Adrenal gland (tissue), 12 donors: Measurements from ENCODE around the gene FGF22. TPM values are rescaled to one million over a fixed set of nuclear protein-coding genes. Genes with fewer than 3 reads are reported as not detected.

Experiments
- DNase-seq, 7 donors: peaks; one replicate each; pipeline ENCODE4 v3.0.0-alpha.2; 2019 to 2020
- H3K27ac ChIP-seq, 5 donors: fragments of 200-600 bp; sonication (generic) in 4 of 5; 1 replicate in 3 of 5; 2 replicates in 2 of 5; pipeline versions ENCODE4 v1.5.1 to v1.8.0; 2016 to 2020; ENCODE audit warnings: mild to moderate bottlenecking in 1 of 5
- H3K27me3 ChIP-seq: fragments of 200-600 bp; 2 replicates; pipeline ENCODE4 v1.8.0; 2021
- H3K36me3 ChIP-seq, 2 donors: fragments of 200-600 bp; replicated peaks in 1 of 2; 1 replicate in 1 of 2; 2 replicates in 1 of 2; pipeline versions ENCODE4 v1.5.1 to v1.8.0; 2018 to 2022
- H3K4me1 ChIP-seq, 2 donors: fragments of 200-600 bp; replicated peaks in 1 of 2; 1 replicate in 1 of 2; 2 replicates in 1 of 2; pipeline versions ENCODE4 v1.5.1 to v1.8.0; 2018 to 2021
- H3K4me3 ChIP-seq, 4 donors: fragments of 200-600 bp; sonication (generic) in 3 of 4; one replicate each; pipeline ENCODE4 v1.5.1; 2016 to 2018
- H3K9me3 ChIP-seq, 3 donors: fragments of 200-600 bp; sonication (generic) in 1 of 3; replicated peaks in 1 of 3; 1 replicate in 2 of 3; 2 replicates in 1 of 3; pipeline versions ENCODE4 v1.5.1 to v1.8.0; 2016 to 2021
- POLR2A ChIP-seq, 2 donors: fragments of 450-650 bp; IDR thresholded peaks; one replicate each; pipeline ENCODE4 v1.6.1; 2017; ENCODE audit warnings: antibody characterized with exemption in 2 of 2, mild to moderate bottlenecking in 2 of 2, moderate library complexity in 1 of 2
- WGBS, 4 donors: extraction: QIAGEN DNeasy Blood & Tissue Kit in 2 of 4; methylation state at CpG; one replicate each; pipeline versions ENCODE4 v1.1.5 to v1.1.7; 2013 to 2017; 5-methylcytosine and 5-hydroxymethylcytosine counted together
- intact Hi-C, 2 donors: fragments of 100-400 bp; cut with DNase I; formaldehyde crosslinking; loops; one replicate each; pipeline versions ENCODE4 v1.14.1 to v1.15.0; 2022 to 2023
- polyA plus RNA-seq, 3 donors: library from polyadenylated mRNA; stranded (reverse); fragments of 200-250 nt in 2 of 3; fragments of 350-450 nt in 1 of 3; fragmentation: Illumina TruSeq in 1 of 3; extraction: RNeasy Lipid Tissue Mini Kit (QIAGEN cat#74804) in 1 of 3; gene quantifications; one replicate each; pipeline ENCODE4 v1.2.3, GENCODE V29; 2013 to 2014
- total RNA-seq, 9 donors: library from RNA; depleted of rRNA in 4 of 9; stranded (reverse); fragments of >200 nt in 4 of 9; fragments of 120-200 nt in 1 of 9; fragmentation: NEBNext Ultra II Directional in 1 of 9; extraction: Animal tissue kit (Norgen Biotek cat#: 25700) in 1 of 9; gene quantifications; one replicate each; pipeline versions ENCODE4 v1.1.0 to v1.2.4, GENCODE V29; 2013 to 2023
- TF ChIP-seq, protein P1 (sequence below), 6 experiments: fragments of 450-650 bp in 4 of 6; fragments of 200-600 bp in 2 of 6; sonication (generic) in 1 of 6; IDR thresholded peaks; 1 replicate in 5 of 6; 2 replicates in 1 of 6; pipeline versions ENCODE4 v1.5.1 to v1.8.0; 2016 to 2021; ENCODE audit warnings: antibody characterized with exemption in 6 of 6, mild to moderate bottlenecking in 2 of 6, moderate library complexity in 1 of 6
- donor health status: healthy with polysubstance abuse.
- donor health status: Bipolar disorder and iron deficiency.
- donor health status: DM: yes; HTN: yes; CAD: no.
- donor health status: DM: no; HTN: no; CAD: no.
- donor health status: DM: no; HTN: no; CAD: no.
- donor health status: DM: yes; HTN: yes; CAD: no.

FGF22 gene
- total and polyA plus RNA-seq, 12 donors, result 0.14 to 1.2 (median 0.31) TPM; not detected in 6

DNA sequence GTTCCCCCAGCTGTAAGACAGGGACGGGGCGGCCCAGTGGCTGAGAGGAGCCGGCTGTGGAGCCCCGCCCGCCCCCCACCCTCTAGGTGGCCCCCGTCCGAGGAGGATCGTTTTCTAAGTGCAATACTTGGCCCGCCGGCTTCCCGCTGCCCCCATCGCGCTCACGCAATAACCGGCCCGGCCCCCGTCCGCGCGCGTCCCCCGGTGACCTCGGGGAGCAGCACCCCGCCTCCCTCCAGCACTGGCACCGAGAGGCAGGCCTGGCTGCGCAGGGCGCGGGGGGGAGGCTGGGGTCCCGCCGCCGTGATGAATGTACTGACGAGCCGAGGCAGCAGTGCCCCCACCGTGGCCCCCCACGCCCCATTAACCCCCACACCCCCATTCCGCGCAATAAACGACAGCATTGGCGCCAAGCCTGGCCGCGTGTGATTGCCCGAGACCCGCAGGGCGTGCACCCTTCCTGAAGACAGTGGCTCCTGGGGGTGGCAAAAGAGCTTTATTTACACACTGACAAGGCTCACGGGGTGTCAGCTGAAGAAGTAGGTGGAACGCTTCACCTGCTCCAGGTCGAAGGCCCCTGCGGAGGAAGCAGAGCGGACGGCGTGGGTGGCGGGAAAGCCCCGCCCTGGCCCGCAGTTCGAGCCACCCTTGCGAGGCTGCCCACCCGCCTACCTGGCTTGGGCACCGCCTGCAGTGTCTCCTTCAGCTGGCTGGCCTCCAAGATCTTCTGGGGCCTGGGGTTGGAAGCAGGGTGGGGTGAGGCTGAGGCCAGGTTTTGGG lies 22.7 kb upstream of the FGF22 start:
- intact Hi-C loops, result no loop called here
- Histone ChIP-seq H3K27me3 (no peaks in the 10 kb centered on the region), H3K4me1 (no peaks in the 10 kb centered on the region), H3K27ac (no peak overlapping the region), H3K4me3 (no peak overlapping the region), H3K36me3 (peaks cover 0 to 42% of the 10 kb centered on the region in 2 donors), H3K9me3 (no peaks in the 10 kb centered on the region)
- TF ChIP-seq POLR2A (IDR thresholded peaks at IDR 0.05), result no peak
- TF ChIP-seq, protein P1, sequence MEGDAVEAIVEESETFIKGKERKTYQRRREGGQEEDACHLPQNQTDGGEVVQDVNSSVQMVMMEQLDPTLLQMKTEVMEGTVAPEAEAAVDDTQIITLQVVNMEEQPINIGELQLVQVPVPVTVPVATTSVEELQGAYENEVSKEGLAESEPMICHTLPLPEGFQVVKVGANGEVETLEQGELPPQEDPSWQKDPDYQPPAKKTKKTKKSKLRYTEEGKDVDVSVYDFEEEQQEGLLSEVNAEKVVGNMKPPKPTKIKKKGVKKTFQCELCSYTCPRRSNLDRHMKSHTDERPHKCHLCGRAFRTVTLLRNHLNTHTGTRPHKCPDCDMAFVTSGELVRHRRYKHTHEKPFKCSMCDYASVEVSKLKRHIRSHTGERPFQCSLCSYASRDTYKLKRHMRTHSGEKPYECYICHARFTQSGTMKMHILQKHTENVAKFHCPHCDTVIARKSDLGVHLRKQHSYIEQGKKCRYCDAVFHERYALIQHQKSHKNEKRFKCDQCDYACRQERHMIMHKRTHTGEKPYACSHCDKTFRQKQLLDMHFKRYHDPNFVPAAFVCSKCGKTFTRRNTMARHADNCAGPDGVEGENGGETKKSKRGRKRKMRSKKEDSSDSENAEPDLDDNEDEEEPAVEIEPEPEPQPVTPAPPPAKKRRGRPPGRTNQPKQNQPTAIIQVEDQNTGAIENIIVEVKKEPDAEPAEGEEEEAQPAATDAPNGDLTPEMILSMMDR (IDR thresholded peaks at IDR 0.05), result no peak
- WGBS, 4 donors, result 87 to 94% (median 90%) methylated on average over 21 to 58 of the region's 58 CpGs; no CpG with 5 or more reads in 1 of the 4 donors
- DNase-seq, result no peak

DNA sequence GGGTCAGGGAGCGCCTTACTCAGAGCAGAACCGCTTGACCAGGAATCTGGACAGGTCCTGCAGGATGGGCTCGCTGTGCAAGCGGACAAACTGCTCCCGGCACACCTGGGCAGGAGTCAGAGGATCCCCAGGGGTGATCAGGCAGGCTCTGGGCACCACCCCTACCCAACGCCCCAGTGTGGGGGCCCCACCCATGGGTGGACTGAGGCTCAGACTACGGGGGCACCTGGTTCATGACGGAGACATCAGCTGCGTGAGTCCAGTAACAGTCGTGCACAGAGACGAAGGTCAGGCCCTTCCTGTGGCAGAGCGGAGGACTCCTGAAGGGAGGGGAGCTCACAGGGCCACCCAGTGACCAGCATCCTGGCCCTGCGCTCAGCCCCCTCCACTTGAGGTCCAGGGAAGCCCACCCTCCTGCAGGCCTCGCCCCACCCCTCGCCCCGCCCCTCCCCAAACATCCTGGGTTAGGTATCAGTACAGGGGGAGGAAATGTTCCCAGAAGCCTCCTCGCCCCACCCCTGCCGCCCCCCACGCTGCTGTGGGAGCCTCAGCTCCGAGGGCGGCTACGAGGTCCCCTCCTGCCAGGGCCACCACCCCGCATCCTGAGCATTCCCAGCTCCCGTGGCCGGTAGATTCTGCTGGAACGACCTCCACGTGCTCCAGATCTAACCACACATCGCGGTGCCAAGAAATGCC lies 22.0 kb upstream of the FGF22 start:
- TF ChIP-seq, protein P1 (IDR thresholded peaks at IDR 0.05), result no peak
- no peak for TF ChIP-seq POLR2A (IDR thresholded peaks at IDR 0.05)
- intact Hi-C loops, result no loop called here
- no peaks in the 10 kb centered on the region for H3K4me1 ChIP-seq
- no peaks in the 10 kb centered on the region for H3K27me3 ChIP-seq
- WGBS, 4 donors, result 87 to 92% (median 90%) methylated on average over 9 to 29 of the region's 29 CpGs
- no peak for DNase-seq
- H3K27ac ChIP-seq, result no peak overlapping the region
- H3K36me3 ChIP-seq, result peaks cover 0 to 50% of the 10 kb centered on the region in 2 donors
- no peak overlapping the region for H3K4me3 ChIP-seq
- no peaks in the 10 kb centered on the region for H3K9me3 ChIP-seq

DNA sequence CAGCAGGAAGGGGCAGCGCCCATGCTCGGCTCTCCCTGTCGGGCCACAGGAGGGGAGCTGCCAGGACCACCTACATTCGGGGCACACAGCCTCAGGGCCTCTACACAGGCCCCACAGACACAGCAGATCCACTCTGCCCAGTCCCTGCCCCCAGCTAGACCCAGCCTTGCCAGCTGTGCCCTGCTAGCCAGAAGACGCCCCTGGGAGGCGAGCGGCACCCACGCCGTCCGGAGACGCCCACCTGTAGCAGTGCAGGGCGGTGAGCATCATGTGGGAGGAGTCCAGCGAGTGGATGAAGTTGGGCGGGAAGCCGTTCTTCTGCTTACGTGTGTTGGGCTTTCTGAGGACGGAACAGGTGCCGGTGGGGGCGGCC lies 21.4 kb upstream of the FGF22 start:
- no peak overlapping the region for H3K4me3 ChIP-seq
- TF ChIP-seq, protein P1 (IDR thresholded peaks at IDR 0.05), result no peak
- TF ChIP-seq POLR2A (IDR thresholded peaks at IDR 0.05), result no peak
- DNase-seq, result no peak
- no peaks in the 10 kb centered on the region for H3K4me1 ChIP-seq
- no peak overlapping the region for H3K27ac ChIP-seq
- H3K27me3 ChIP-seq, result no peaks in the 10 kb centered on the region
- intact Hi-C loops, result no loop called here
- H3K36me3 ChIP-seq, result peaks cover 0 to 55% of the 10 kb centered on the region in 2 donors
- no peaks in the 10 kb centered on the region for H3K9me3 ChIP-seq
- 75 to 92% (median 90%) methylated on average over 4 to 19 of the region's 19 CpGs for WGBS, 4 donors

DNA sequence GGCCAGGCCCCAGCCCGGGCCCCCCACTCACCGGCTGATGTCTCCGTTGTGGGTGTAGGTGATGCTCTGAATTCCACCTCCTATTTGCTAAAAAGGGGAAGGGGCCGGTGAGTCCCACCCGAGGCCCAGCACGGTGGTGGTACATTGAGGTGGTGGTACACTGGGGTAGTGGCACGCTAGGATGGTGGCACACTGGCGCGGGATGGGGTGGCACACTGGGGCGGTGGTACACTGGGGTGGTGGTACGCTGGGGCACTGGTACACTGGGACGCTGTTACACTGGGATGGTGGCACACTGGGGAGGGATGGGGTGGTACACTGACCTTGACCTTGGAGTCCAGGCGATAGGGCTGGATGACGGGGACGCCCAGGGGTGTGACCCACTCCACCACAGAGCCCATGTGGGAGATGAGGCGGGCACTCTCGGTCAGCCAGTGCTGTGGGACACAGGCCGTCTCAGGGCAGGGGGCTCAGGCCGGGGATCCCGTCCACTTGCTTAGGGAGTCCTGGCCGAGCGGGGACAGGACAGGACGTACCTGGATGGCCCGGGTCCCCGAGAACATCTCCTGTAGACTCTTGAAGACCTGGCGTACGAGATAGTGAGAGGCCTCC lies 20.9 kb upstream of the FGF22 start:
- intact Hi-C loops, result no loop called here

More for the DNA sequence above, 20.9 kb upstream of the FGF22 start:
- WGBS, 4 donors, result 89 to 96% (median 90%) methylated on average over 18 to 27 of the region's 27 CpGs
- Histone ChIP-seq H3K27me3 (no peaks in the 10 kb centered on the region), H3K9me3 (no peaks in the 10 kb centered on the region), H3K4me1 (no peaks in the 10 kb centered on the region), H3K27ac (no peak overlapping the region), H3K4me3 (no peak overlapping the region), H3K36me3 (peaks cover 0 to 60% of the 10 kb centered on the region in 2 donors)
- TF ChIP-seq, protein P1 (IDR thresholded peaks at IDR 0.05), result no peak
- no peak for TF ChIP-seq POLR2A (IDR thresholded peaks at IDR 0.05)
- DNase-seq, result no peak
